ENCODE measurements around the gene AGAP2.
"Not testable (repeated sequence)": the region's sequence is repeated elsewhere in the genome, so short reads cannot be mapped to it uniquely, and the experiment has no call there.

Gene AGAP2

DNA sequence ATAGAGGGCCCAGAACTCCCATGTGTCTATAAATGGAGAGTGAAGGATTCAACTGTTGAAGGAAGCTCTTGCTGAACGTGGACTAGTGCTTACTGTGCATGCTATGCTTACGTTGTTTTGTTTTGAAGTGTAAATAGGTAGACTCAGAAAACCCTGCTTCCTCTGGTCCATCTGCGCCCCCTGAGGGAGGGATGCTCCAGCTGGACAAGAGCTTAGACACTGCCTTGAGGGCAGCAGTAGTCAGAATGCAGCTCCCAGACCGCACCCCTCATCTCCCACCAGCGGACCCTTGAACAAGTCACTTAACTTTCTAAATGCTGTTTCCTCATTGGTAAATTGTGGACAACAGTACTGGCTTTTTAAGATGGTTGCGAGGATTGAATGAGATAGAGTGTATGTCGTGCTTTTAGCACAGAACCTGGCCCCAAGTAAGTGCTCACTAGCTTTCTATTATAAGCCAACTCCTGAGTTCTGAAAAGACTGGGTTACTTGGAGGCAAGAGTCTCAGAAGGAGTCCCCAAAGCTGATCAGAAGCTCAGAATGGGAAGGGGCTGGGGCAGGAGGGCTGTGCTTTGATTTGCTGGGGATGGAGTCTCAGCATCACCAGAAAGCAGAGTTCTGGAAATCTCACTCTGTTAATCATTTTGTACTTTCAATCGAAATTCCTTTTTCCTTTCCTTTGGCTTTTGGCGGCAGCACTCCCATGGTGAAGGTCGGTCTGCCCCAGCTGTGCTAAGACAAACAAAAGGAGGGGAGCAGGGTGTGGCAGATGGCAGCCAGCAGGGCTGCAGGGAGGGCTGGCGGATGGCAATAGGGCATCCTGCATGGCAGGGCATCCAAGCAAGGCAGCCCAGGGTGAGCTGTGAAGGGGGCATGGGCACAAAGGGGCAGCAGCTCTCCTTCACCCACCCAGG is 15.6 kb downstream of the AGAP2 start:
- ATAC-seq (no peak), DNase-seq (no peak)

DNA sequence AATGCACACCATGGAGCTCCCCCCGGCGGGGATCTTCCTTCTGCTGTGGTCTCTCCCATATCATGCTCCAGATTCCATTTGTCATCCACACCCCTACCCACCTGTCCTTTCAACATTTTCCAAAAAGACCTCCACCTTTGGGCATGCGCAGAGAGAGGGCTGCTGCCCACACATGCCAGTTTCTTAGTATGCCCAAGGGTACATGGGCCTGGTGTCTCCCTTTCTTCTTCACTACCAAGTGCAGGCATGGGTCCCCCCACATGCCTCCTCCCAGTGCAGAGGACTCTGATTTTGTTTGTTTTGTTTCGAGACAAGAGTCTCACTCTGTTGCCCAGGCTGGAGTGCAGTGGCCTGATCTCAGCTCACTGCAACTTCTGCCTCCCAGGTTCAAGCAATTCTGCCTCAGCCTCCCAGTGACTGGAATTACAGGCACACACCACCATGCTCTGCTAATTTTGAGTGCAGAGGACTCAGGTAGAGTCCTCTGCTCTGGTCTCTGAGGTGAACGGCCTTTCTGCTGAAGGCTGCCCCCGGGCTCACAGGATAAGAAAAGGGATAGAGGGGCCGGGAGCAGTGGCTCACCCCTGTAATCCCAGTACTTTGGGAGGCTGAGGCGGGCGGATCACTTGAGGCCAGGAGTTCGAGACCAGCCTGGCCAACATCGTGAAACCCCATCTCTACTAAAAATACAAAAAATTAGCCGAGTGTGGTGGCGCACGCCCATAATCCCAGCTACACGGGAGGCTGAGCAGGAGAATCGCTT is 16.5 kb downstream of the AGAP2 start:
- not testable (repeated sequence) for ATAC-seq, DNase-seq

DNA sequence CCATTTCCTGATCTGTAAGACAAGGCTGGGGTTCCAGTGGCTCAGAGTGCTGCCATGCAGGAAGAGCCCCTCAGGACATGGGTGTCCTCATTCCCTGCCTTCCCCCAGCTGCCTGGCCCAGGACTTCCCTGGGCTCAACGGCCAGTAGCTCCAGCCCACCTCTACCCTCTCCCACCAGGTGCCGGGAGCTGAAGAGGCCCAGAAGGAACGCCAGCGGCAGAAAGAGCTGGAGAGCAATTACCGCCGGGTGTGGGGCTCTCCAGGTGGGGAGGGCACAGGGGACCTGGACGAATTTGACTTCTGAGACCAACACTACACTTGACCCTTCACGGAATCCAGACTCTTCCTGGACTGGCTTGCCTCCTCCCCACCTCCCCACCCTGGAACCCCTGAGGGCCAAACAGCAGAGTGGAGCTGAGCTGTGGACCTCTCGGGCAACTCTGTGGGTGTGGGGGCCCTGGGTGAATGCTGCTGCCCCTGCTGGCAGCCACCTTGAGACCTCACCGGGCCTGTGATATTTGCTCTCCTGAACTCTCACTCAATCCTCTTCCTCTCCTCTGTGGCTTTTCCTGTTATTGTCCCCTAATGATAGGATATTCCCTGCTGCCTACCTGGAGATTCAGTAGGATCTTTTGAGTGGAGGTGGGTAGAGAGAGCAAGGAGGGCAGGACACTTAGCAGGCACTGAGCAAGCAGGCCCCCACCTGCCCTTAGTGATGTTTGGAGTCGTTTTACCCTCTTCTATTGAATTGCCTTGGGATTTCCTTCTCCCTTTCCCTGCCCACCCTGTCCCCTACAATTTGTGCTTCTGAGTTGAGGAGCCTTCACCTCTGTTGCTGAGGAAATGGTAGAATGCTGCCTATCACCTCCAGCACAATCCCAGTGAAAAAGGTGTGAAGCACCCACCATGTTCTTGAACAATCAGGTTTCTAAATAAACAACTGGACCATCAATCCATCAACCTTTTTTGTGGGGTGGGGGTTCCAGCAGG is 17.6 kb downstream of the AGAP2 start:
- DNase-seq (no peak), ATAC-seq (no peak)

DNA sequence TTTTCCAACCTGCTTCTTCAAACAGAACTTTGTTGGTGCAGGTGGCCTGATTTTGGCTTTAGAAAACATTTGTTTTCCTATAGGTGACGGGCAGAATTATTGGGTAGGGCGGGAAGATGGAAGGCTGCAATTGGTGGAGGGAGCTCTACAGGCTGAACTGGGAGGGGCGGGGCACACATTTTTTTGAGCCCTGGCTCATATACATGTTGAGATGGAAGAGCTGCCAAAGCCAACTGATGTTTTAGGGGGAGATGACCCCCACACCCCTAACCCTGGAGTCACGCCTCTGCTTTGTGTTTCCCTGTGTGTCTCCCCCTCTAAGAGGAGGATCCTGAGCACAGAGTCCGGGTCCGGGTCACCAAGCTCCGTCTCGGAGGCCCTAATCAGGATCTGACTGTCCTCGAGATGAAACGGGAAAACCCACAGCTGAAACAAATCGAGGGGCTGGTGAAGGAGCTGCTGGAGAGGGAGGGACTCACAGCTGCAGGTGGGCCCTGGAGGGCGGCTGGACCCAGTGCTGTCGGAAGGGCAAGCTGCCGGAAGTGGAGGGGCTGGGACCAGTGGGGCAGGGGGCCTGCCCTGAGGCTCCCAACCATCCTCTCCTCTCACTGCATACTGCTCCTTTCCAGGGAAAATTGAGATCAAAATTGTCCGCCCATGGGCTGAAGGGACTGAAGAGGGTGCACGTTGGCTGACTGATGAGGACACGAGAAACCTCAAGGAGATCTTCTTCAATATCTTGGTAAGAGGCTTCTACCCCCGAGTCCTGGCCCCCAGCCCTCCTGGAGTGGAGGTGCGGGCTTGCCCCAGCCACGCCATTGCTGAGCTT is 18.6 kb downstream of the AGAP2 start:
- ATAC-seq: no peak
- no peak for DNase-seq

DNA sequence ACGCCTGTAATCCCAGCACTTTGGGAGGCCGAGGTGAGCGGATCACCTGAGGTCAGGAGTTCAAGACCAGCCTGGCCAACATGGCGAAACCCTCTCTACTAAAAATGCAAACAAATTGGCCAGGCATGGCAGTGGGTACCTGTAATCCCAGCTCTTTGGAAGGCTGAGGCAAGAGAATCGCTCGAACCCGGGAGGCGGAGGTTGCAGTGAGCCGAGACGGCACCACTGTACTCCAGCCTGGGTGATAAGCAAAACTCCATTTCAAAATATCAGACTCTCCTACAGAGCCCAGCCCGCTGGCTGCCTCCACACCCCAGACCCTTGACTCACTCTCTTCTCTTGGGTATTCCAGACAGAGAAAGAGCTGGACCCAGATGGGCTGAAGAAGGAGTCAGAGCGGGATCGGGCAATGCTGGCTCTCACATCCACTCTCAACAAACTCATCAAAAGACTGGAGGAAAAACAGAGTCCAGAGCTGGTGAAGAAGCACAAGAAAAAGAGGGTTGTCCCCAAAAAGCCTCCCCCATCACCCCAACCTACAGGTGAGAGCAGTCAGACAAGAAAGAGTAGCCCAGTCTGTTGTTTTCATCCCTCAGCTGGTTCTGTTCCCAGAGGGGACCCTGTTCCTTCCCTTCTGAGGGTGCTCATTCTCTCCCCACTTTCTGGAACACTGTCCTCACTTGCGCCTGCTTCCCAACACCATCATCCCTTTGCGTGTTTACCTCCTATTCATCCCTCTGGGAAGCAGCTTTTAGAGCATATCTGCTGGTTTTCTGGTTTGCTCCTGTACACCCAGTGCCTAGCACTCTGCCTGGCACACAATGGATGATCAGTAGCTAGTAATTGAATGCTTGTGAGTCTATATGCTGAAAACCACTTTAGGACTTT is 19.7 kb downstream of the AGAP2 start:
- DNase-seq (no peak), ATAC-seq (no peak)

DNA sequence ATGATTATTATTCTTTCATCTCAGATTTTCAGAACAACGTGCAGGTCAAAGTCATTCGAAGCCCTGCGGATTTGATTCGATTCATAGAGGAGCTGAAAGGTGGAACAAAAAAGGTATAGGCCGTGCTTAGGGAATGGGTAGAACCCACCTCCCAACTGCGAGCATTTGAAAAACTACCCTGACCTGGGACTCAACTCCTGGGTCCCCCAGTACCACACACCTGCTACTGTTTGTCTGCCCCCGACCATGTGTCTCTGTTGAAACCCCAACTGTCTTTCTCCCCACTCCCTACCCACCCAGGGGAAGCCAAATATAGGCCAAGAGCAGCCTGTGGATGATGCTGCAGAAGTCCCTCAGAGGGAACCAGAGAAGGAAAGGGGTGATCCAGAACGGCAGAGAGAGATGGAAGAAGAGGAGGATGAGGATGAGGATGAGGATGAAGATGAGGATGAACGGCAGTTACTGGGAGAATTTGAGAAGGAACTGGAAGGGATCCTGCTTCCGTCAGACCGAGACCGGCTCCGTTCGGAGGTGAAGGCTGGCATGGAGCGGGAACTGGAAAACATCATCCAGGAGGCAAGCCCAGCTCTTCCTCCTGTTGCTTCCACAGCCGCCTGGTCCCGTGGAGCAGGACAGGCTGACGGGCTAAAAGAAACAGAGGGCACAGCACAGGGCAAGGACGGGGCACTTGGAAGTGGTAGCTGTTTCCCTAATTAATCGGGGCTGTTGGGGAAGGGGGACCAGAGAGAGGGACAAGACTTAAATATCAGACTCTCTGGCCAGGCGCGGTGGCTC is 20.5 kb downstream of the AGAP2 start:
- DNase-seq: no peak
- ATAC-seq: no peak

DNA sequence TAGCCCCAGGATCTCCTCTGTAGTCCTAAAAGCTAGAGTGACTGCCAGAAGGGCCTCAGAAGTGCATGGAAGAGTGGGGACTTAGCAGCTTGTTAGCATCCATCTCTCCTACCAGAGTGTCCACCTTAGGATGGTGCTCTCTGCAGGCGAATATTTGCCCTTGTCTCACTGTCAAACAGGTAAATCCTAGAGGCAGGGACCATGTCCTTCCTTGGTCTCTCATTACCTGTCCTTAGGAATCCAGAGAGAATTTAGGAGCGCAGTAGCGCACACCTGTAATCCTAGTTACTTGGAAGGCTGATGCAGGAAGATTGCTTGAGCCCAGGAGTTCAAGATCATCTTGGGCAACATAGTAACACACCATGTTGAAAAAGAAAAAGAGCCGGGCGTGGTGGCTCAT is 21.4 kb downstream of the AGAP2 start:
- ATAC-seq (no peak), DNase-seq (no peak)

DNA sequence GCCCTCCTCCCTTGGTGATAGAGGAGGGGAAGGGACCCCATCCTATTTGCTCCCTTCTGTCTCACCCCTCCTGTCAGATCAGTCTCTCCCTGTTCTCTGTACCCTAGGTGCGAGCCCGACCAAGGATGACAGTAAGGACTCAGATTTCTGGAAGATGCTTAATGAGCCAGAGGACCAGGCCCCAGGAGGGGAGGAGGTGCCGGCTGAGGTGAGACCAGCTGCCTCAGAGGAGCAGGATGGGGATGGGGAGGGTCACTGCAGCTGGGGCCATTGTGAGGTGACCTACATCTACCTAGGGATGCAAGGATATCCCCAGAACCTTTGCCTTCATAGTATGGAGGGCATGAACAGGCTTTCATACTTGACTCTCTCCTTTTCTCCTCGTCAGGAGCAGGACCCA is 22.2 kb downstream of the AGAP2 start:
- no peak for DNase-seq

DNA sequence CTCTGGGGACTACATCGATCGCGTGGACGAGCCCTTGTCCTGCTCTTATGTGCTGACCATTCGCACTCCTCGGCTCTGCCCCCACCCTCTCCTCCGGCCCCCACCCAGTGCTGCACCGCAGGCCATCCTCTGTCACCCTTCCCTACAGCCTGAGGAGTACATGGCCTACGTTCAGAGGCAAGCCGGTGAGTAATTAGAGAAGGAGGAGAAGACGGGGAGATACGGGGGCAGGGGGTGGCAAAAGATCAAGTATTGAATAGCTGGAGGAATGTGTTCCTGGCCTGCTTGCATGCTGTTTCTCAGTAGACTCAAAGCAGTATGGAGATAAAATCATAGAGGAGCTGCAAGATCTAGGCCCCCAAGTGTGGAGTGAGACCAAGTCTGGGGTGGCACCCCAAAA is 22.8 kb downstream of the AGAP2 start:
- ATAC-seq (no peak), DNase-seq (no peak)

More for the DNA sequence above, 22.2 kb downstream of the AGAP2 start:
- no peak for ATAC-seq

DNA sequence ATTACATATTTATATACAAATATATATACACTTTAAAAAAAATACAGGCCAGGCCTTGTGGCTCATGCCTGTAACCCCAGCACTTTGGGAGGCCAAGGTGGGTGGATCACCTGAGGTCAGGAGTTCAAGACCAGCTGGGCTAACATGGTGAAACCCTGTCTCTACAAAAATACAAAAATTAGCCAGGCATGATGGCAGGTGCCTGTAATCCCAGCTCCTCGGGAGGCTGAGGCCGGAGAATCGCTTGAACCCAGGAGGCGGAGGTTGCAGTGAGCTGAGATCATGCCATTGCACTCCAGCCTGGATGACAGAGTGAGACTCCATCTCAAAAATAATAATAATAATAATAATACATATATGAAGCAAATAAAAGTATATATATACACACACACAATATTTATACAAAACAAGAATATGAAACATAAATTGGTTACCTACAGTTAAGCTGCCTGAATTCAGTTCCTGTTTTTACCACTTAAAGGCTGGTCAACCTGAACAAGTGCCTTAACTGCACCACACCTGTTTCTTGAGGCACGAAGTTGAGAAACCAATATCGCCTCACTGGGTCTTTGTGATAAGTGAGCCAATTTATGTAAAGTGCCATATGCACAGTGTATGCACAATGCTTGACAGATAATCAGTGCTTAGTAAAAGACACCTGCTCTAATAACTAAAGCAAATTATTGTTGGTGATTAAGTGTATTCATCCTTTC is 23.4 kb downstream of the AGAP2 start:
- ATAC-seq, DNase-seq: not testable (repeated sequence)

DNA sequence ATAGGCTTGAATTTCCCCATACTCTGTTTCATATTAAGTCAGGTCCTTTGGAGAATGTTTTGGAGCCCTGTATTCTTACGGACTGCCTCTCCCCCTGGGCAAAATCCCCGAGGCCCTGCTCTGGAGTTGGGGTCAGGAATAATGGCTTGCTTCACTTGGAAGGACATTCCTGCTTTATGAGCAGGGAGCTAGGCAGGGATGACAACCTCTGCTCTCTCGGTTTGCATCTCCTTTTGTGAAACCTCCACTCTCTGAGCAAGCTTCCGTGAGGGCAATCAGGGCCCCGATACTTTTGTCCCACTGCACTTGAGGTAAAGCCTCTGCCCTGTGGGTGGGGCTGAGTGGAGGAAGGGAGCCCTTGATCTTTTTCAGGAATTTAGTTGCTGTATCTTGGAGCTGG is 25.3 kb downstream of the AGAP2 start:
- DNase-seq (no peak), ATAC-seq (no peak)

DNA sequence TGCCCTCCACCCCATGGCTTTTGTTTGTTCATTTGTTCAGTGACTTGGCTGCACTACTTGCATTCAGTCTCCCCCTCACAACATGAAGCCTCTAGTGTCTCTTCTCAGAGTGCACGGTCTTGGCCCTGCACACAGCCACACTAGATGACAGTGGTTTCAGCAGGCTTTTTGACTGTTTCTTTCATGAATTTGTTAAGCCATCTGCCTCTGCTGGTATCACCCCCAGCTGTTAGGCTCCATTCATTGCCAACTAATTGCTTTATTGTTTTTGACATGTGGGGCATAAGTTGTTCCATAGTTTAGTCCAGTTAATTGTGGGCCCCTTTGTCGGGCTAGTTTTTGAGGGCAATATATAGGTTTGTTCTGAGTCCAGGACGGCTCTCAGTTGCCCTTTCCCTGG is 25.8 kb downstream of the AGAP2 start:
- ATAC-seq (no peak), DNase-seq (no peak)

DNA sequence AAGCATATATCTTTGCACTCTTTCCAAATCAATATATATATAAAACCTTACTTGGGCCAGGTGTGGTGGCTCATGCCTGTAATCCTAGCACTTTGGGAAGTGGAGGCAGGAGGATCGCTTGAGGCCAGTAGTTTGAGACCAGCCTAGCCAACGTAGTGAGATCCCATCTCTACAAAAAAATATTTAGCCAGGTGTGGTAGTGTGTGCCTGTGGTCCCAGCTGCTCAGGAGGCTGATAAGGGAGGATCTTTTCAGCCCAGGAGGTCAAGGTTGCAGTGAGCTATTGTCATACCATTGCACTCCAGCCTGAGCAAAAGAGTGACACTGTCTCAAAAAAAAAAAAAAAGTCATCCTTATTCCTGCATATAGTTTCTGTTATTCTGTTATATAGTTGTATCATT is 30.2 kb downstream of the AGAP2 start:
- ATAC-seq (no peak), DNase-seq (no peak)

DNA sequence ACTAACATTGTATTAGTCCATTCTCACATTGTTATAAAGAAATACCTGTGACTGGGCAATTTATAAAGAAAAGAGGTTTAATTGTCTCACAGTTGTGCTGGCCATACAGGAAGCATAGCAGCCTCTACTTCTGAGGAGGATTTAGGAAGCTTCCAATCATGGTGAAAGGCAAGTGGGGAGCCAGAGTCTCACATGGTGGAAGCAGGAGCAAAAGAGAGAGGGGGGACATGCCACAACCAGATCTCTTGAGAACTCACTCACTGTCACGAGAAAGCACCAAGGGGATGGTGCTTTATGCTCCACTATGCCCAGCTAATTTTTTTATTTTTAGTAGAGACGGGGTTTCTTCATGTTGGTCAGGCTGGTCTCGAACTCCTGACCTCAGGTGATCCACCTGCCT is 31.3 kb downstream of the AGAP2 start:
- no peak for DNase-seq
- no peak for ATAC-seq

DNA sequence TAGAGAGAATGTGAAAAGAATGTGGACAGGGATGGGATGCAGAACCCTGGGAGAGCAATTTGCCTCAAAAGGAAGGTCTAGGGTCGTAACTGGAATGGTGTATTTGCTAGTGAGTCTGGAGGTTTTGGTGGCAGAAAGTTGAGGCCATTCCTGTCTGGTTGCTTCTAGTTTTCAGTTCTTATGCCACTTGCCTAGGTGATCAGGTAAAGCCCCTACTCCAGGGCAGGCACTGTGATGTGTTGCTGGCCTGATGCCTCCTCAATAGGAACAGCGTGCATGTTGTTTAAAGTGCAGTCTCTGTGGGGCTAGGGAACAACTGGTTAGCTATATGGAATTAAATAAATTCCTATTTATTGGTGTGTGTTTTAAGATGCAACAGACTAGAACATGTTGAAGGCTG is 38.2 kb downstream of the AGAP2 start:
- no peak for DNase-seq
- ATAC-seq: no peak

DNA sequence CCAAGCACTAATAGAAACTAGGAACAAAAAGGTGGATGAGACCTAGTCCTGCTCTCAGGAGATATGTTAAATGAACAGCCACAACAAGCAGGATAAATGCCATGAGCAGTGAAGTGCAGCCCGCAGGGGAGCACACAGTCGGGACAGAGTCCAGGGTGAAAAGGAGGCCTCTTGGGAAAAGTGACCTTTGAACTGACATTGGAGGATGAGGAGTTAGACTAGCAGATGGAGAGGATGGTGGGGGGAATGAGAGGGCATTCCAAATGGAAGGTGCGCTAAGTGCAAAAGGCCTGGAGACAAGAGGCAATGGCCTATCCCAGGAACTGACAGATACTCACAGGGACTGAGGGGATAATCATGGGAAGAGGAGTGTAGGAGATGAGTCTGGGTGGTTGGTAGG is 40.1 kb downstream of the AGAP2 start:
- ATAC-seq (no peak), DNase-seq (no peak)

DNA sequence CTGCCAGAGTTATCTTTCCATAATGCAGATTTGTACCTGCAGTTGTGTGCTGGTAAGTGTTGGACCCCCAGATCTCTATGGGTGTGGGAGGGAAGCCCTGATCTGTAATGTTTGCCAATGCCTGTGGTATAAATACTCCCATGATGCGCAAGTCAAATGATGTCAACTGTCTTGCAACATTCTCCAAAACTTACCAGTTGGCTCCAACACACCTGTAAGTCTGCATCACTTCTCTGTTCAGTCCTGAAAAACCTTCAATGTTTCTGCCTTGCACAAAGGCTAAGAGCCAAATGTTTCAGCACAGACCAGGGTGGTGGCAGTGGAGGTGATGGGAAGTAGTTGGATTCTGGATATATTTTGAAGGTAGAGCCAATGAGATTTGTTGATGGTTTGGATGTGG is 41.5 kb downstream of the AGAP2 start:
- no peak for DNase-seq
- ATAC-seq: no peak

DNA sequence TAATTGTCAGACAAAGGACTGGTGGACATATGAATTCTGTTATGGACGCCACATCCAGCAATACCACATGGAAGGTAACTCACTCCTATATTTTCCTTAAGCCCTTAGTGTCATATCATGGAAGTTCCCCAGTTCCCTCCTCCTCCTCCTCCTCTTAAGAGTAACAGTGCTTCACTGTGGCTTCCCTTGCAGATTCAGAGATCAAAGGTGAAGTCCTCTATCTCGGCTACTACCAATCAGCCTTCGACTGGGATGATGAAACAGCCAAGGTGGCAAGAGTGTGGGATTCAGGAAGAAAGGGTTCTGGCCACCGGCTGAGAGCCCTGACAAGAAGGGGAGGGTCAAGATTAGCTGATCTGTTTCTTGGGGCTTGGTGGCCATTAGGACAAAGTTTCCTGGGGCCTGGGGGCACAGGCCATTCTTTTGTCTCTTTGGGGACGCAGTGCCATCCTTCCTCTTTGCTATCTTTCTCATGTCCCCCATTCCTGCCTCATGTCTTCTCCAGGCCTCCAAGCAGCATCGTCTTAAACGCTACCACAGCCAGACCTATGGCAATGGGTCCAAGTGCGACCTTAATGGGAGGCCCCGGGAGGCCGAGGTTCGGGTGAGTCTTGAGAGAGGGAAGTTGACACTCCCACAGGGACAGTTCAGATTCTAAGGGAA is 42.6 kb downstream of the AGAP2 start:
- DNase-seq (no peak), ATAC-seq (no peak)
